TTC549 (cell line): Measurements from ENCODE around the gene PRKAR1B.

Source experiments
- FAIRE-seq: peaks from 2 replicates; lab custom pipeline; 2012; peaks lifted over from hg19 to GRCh38; lab: Jason Lieb, UNC

PRKAR1B gene

GRCh38 chr7:691361-692045 is 35.6 kb downstream of the PRKAR1B start:
- no peak for FAIRE-seq

GRCh38 chr7:690478-691360 is 36.4 kb downstream of the PRKAR1B start:
- no peak for FAIRE-seq

GRCh38 chr7:685540-685939 is 41.5 kb downstream of the PRKAR1B start:
- no peak for FAIRE-seq

GRCh38 chr7:684416-684815 is 42.7 kb downstream of the PRKAR1B start:
- no peak for FAIRE-seq

GRCh38 chr7:683526-684205 is 43.4 kb downstream of the PRKAR1B start:
- no peak for FAIRE-seq

GRCh38 chr7:682810-683209 is 44.3 kb downstream of the PRKAR1B start:
- no peak for FAIRE-seq

- FAIRE-seq = no peak
These were observed 45.4 kb downstream of the PRKAR1B start for GRCh38 chr7:681551-682307.

GRCh38 chr7:680411-681127 is 46.5 kb downstream of the PRKAR1B start:
- no peak for FAIRE-seq

GRCh38 chr7:676972-677385 is 50.1 kb downstream of the PRKAR1B start:
- no peak for FAIRE-seq

- FAIRE-seq = no peak
These were observed 50.7 kb downstream of the PRKAR1B start for GRCh38 chr7:676246-676971.

GRCh38 chr7:674454-675410 is 52.3 kb downstream of the PRKAR1B start:
- FAIRE-seq = no peak

GRCh38 chr7:673681-674453 is 53.2 kb downstream of the PRKAR1B start:
- no peak for FAIRE-seq

- FAIRE-seq = no peak
These were observed 54.2 kb downstream of the PRKAR1B start for GRCh38 chr7:672891-673290.

- no peak for FAIRE-seq
These were observed 55.6 kb downstream of the PRKAR1B start for GRCh38 chr7:671415-672042.

- FAIRE-seq = no peak
These were observed 56.3 kb downstream of the PRKAR1B start for GRCh38 chr7:670501-671390.

GRCh38 chr7:668958-669357 is 58.1 kb downstream of the PRKAR1B start:
- no peak for FAIRE-seq
